Measurements from ENCODE around the gene DNAJB4. TPM values are rescaled to one million over a fixed set of nuclear protein-coding genes. Genes with fewer than 3 reads are reported as not detected.
A peak's percentile ranks its signal among the peaks of the same experiment; 100 is the strongest.
"Not testable (repeated sequence)": the region's sequence is repeated elsewhere in the genome, so short reads cannot be mapped to it uniquely, and the experiment has no call there.

The DNAJB4 gene
- total RNA-seq, 1 experiment from 2014 or later = 45.5 TPM

GRCh38 chr1:78058670-78059069 is 53.9 kb downstream of the DNAJB4 start:
- Histone ChIP-seq H3K4me1 (replicated peaks; ENCODE audit: insufficient read depth) (no peaks in the 10 kb centered on the region), H3K9me3 (ENCODE audit: insufficient read depth, low read depth) (no peaks in the 10 kb centered on the region), H3K27ac (no peak overlapping the region), H3K27me3 (ENCODE audit: insufficient read depth, low read depth) (no peaks in the 10 kb centered on the region), H3K4me3 (no peak overlapping the region), H4K20me1 (ENCODE audit: insufficient read depth) (no peaks in the 10 kb centered on the region), H3K4me2 (no peak overlapping the region), H3F3A (ENCODE audit: insufficient read depth, low read depth) (no peaks in the 10 kb centered on the region), H3K79me2 (ENCODE audit: low read depth) (no peaks in the 10 kb centered on the region), H3K9me2 (ENCODE audit: insufficient read depth) (no peaks in the 10 kb centered on the region), H3K36me3 (ENCODE audit: low read depth) (no peaks in the 10 kb centered on the region), H2AFZ (0 out of 2 replicates have a peak overlapping the region, but pooled peaks have one; percentile 25)
- TF ChIP-seq CTCF (conservative IDR thresholded peaks at IDR 0.05) (no peak), EZH2 (IDR thresholded peaks at IDR 0.05; ENCODE audit: low read depth) (no peak)
- CTCF ChIA-PET = no interaction called here
- DNase-seq = no peak
- BruUV-seq (replicated peaks) = no TSS peak
- intact Hi-C loops (cut with micrococcal nuclease; ENCODE audit: unreplicated experiment) = no loop called here
- POLR2A ChIA-PET (ENCODE audit: unreplicated experiment) = no interaction called here

GRCh38 chr1:78060857-78061563 is 56.3 kb downstream of the DNAJB4 start:
- Histone ChIP-seq H4K20me1 (ENCODE audit: insufficient read depth) (no peaks in the 10 kb centered on the region), H3K9me2 (ENCODE audit: insufficient read depth) (no peaks in the 10 kb centered on the region), H3K27me3 (ENCODE audit: insufficient read depth, low read depth) (no peaks in the 10 kb centered on the region), H3K4me3 (no peak overlapping the region), H3K9me3 (ENCODE audit: insufficient read depth, low read depth) (no peaks in the 10 kb centered on the region), H3K4me1 (replicated peaks; ENCODE audit: insufficient read depth) (no peaks in the 10 kb centered on the region), H3K36me3 (ENCODE audit: low read depth) (no peaks in the 10 kb centered on the region), H3F3A (ENCODE audit: insufficient read depth, low read depth) (no peaks in the 10 kb centered on the region), H3K79me2 (ENCODE audit: low read depth) (no peaks in the 10 kb centered on the region), H3K27ac (no peak overlapping the region), H3K4me2 (no peak overlapping the region), H2AFZ (no peak overlapping the region)
- CTCF ChIA-PET = no interaction called here
- TF ChIP-seq EZH2 (IDR thresholded peaks at IDR 0.05; ENCODE audit: low read depth) (no peak), CTCF (conservative IDR thresholded peaks at IDR 0.05) (0 out of 2 replicates have a peak, but pooled peaks have one; percentile 16)
- POLR2A ChIA-PET (ENCODE audit: unreplicated experiment) = no interaction called here
- no peak for DNase-seq
- intact Hi-C loops (cut with micrococcal nuclease; ENCODE audit: unreplicated experiment) = no loop called here
- BruUV-seq (replicated peaks) = no TSS peak

GRCh38 chr1:78061825-78062523 is 57.2 kb downstream of the DNAJB4 start:
- CTCF ChIA-PET = no interaction called here
- peak in 1 of 2 experiments; percentile 65 for DNase-seq
- Histone ChIP-seq H4K20me1 (ENCODE audit: insufficient read depth) (no peaks in the 10 kb centered on the region), H3K4me1 (replicated peaks; ENCODE audit: insufficient read depth) (no peaks in the 10 kb centered on the region), H3K4me3 (no peak overlapping the region), H3K27ac (no peak overlapping the region), H3K79me2 (ENCODE audit: low read depth) (no peaks in the 10 kb centered on the region), H3K9me3 (ENCODE audit: insufficient read depth, low read depth) (no peaks in the 10 kb centered on the region), H3K9me2 (ENCODE audit: insufficient read depth) (no peaks in the 10 kb centered on the region), H3K4me2 (no peak overlapping the region), H3K36me3 (ENCODE audit: low read depth) (no peaks in the 10 kb centered on the region), H3K27me3 (ENCODE audit: insufficient read depth, low read depth) (no peaks in the 10 kb centered on the region), H3F3A (ENCODE audit: insufficient read depth, low read depth) (no peaks in the 10 kb centered on the region), H2AFZ (no peak overlapping the region)
- intact Hi-C loops (cut with micrococcal nuclease; ENCODE audit: unreplicated experiment) = no loop called here
- no TSS peak for BruUV-seq (replicated peaks)
- POLR2A ChIA-PET (ENCODE audit: unreplicated experiment) = no interaction called here
- no peak for TF ChIP-seq CTCF (conservative IDR thresholded peaks at IDR 0.05)
- TF ChIP-seq EZH2 (IDR thresholded peaks at IDR 0.05; ENCODE audit: low read depth) = no peak

GRCh38 chr1:78064886-78065285 is 60.1 kb downstream of the DNAJB4 start:
- H3K4me2 ChIP-seq; DNase-seq; H3K79me2 ChIP-seq (ENCODE audit: low read depth); H4K20me1 ChIP-seq (ENCODE audit: insufficient read depth); POLR2A ChIA-PET (ENCODE audit: unreplicated experiment); H2AFZ ChIP-seq; H3K27ac ChIP-seq; intact Hi-C loops (cut with micrococcal nuclease; ENCODE audit: unreplicated experiment); H3K4me3 ChIP-seq; BruUV-seq (replicated peaks); H3K36me3 ChIP-seq (ENCODE audit: low read depth); H3K9me3 ChIP-seq (ENCODE audit: insufficient read depth, low read depth); H3K4me1 ChIP-seq (replicated peaks; ENCODE audit: insufficient read depth); H3K9me2 ChIP-seq (ENCODE audit: insufficient read depth); CTCF ChIA-PET; H3K27me3 ChIP-seq (ENCODE audit: insufficient read depth, low read depth); H3F3A ChIP-seq (ENCODE audit: insufficient read depth, low read depth): not testable (repeated sequence)
